ENCODE data around the gene C12orf42. TPM values are rescaled to one million over a fixed set of nuclear protein-coding genes. Genes with fewer than 3 reads are reported as not detected.

The C12orf42 gene
- total RNA-seq, 2 donors from 2014 or later = 6.6 TPM; not detected in 1

- Histone ChIP-seq H3K27ac (no peak overlapping the region), H3K9me3 (no peaks in the 10 kb centered on the region), H3K27me3 (replicated peaks; ENCODE audit: insufficient read depth) (no peaks in the 10 kb centered on the region), H3K36me3 (no peaks in the 10 kb centered on the region), H3K4me3 (no peak overlapping the region), H3K4me1 (replicated peaks) (no peaks in the 10 kb centered on the region)
- 42% methylated on average over 4 of the region's 4 CpGs for WGBS
- intact Hi-C loops (cut with DNase I) = no loop called here
- TF ChIP-seq POLR2AphosphoS5 (IDR thresholded peaks at IDR 0.05) = peak; percentile 69
- no peak for TF ChIP-seq CTCF (IDR thresholded peaks at IDR 0.05)
- TF ChIP-seq POLR2A (IDR thresholded peaks at IDR 0.05) = no peak
- DNase-seq (ENCODE audit: low spot score) = peak; percentile 30
Observed at GRCh38 chr12:103373088-103373523, 122.7 kb downstream of the C12orf42 start.

- 92% methylated on average over 1 of the region's 1 CpG for WGBS
- H3K27ac ChIP-seq = no peak overlapping the region
- no peak for DNase-seq (ENCODE audit: low spot score)
- intact Hi-C loops (cut with DNase I) = no loop called here
- no peaks in the 10 kb centered on the region for H3K9me3 ChIP-seq
- H3K4me1 ChIP-seq (replicated peaks) = no peaks in the 10 kb centered on the region
- no peaks in the 10 kb centered on the region for H3K36me3 ChIP-seq
- H3K27me3 ChIP-seq (replicated peaks; ENCODE audit: insufficient read depth) = no peaks in the 10 kb centered on the region
- no peak overlapping the region for H3K4me3 ChIP-seq
- TF ChIP-seq POLR2AphosphoS5 (IDR thresholded peaks at IDR 0.05) (no peak), CTCF (IDR thresholded peaks at IDR 0.05) (no peak), POLR2A (IDR thresholded peaks at IDR 0.05) (no peak)
Observed at GRCh38 chr12:103369929-103370328, 125.8 kb downstream of the C12orf42 start.

GRCh38 chr12:103368167-103368566, 127.6 kb downstream of the C12orf42 start:
- no peak overlapping the region for H3K27ac ChIP-seq
- TF ChIP-seq POLR2AphosphoS5 (IDR thresholded peaks at IDR 0.05) (no peak), POLR2A (IDR thresholded peaks at IDR 0.05) (no peak), CTCF (IDR thresholded peaks at IDR 0.05) (no peak)
- no peaks in the 10 kb centered on the region for H3K36me3 ChIP-seq
- no peaks in the 10 kb centered on the region for H3K27me3 ChIP-seq (replicated peaks; ENCODE audit: insufficient read depth)
- H3K4me1 ChIP-seq (replicated peaks) = no peaks in the 10 kb centered on the region
- 88% methylated on average over 1 of the region's 1 CpG for WGBS
- intact Hi-C loops (cut with DNase I) = no loop called here
- no peak for DNase-seq (ENCODE audit: low spot score)
- H3K9me3 ChIP-seq = no peaks in the 10 kb centered on the region
- H3K4me3 ChIP-seq = no peak overlapping the region

GRCh38 chr12:103354403-103354802, 141.4 kb downstream of the C12orf42 start:
- intact Hi-C loops (cut with DNase I) = no loop called here

More at GRCh38 chr12:103354403-103354802, 141.4 kb downstream of the C12orf42 start:
- H3K36me3 ChIP-seq = no peaks in the 10 kb centered on the region
- no peaks in the 10 kb centered on the region for H3K4me1 ChIP-seq (replicated peaks)
- H3K9me3 ChIP-seq = no peaks in the 10 kb centered on the region
- no peaks in the 10 kb centered on the region for H3K27me3 ChIP-seq (replicated peaks; ENCODE audit: insufficient read depth)
- WGBS = 83% methylated on average over 2 of the region's 2 CpGs
- no peak for DNase-seq (ENCODE audit: low spot score)
- no peak for TF ChIP-seq POLR2AphosphoS5 (IDR thresholded peaks at IDR 0.05)
- TF ChIP-seq CTCF (IDR thresholded peaks at IDR 0.05) = no peak
- TF ChIP-seq POLR2A (IDR thresholded peaks at IDR 0.05) = no peak
- no peak overlapping the region for H3K27ac ChIP-seq
- no peak overlapping the region for H3K4me3 ChIP-seq

All from prostate gland (tissue), 2 donors.